ENCODE measurements around the gene PPP1R9B.

DNA sequence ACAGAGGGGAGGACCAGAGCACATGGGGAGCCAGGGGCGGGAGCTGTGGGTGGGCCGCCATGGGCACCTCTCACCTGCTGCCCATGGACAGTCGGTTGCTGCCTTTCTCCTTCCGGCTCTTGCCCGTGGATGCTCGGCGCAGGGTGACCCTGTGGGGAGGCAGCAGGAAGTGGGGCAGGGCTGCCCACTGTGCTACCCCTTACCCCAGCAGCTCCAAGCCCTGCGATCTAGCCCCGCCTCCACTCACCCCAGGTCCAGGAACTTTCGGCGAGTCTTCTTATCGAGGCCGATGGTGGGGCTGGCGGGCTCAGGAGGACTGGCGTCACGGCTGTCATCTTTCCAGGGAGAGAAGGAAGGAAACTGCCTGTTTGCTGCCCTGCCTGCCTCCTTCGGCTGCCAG is 34.7 kb downstream of the PPP1R9B start:
- TF ChIP-seq, protein P1, sequence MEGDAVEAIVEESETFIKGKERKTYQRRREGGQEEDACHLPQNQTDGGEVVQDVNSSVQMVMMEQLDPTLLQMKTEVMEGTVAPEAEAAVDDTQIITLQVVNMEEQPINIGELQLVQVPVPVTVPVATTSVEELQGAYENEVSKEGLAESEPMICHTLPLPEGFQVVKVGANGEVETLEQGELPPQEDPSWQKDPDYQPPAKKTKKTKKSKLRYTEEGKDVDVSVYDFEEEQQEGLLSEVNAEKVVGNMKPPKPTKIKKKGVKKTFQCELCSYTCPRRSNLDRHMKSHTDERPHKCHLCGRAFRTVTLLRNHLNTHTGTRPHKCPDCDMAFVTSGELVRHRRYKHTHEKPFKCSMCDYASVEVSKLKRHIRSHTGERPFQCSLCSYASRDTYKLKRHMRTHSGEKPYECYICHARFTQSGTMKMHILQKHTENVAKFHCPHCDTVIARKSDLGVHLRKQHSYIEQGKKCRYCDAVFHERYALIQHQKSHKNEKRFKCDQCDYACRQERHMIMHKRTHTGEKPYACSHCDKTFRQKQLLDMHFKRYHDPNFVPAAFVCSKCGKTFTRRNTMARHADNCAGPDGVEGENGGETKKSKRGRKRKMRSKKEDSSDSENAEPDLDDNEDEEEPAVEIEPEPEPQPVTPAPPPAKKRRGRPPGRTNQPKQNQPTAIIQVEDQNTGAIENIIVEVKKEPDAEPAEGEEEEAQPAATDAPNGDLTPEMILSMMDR (optimal IDR thresholded peaks at IDR 0.05 in 1 of 3, IDR thresholded peaks at IDR 0.05 in 1 of 3, conservative IDR thresholded peaks at IDR 0.05 in 1 of 3; ENCODE audit: extremely low read depth in 1 of 3, insufficient read depth in 2 of 3, low read length in 3 of 3): no peak
- TF ChIP-seq EZH2 (IDR thresholded peaks at IDR 0.05; ENCODE audit: low read length): no peak
